CD4-positive, alpha-beta T cell treated with Interleukin-21 for 1 hour (primary cell): ENCODE results near the gene DNAJB11.
"Not testable (repeated sequence)": the region's sequence is repeated elsewhere in the genome, so short reads cannot be mapped to it uniquely, and the experiment has no call there.

Experiments
- DNase-seq: peaks from one replicate; pipeline ENCODE4 v3.0.0-alpha.2; 2020

Gene DNAJB11

GRCh38 chr3:186570096-186570940, at the start of gene DNAJB11:
DNAJB11 (plus strand) TSS chr3:186570720; CDS start chr3:186570898, 178 bp downstream.
- DNase-seq: peak; percentile 99

- no peak for DNase-seq
Measured at GRCh38 chr3:186520957-186521842, 49.3 kb upstream of the DNAJB11 start.

GRCh38 chr3:186523022-186523421, 47.5 kb upstream of the DNAJB11 start:
- DNase-seq: no peak

- no peak for DNase-seq
Measured at GRCh38 chr3:186523434-186523833, 47.1 kb upstream of the DNAJB11 start.

- no peak for DNase-seq
Measured at GRCh38 chr3:186524616-186525015, 45.9 kb upstream of the DNAJB11 start.

GRCh38 chr3:186525369-186526255, 44.9 kb upstream of the DNAJB11 start:
- no peak for DNase-seq

GRCh38 chr3:186526256-186526606, 44.3 kb upstream of the DNAJB11 start:
- DNase-seq: no peak

GRCh38 chr3:186529201-186529999, 41.1 kb upstream of the DNAJB11 start:
- no peak for DNase-seq

GRCh38 chr3:186530415-186530814, 40.1 kb upstream of the DNAJB11 start:
- no peak for DNase-seq

GRCh38 chr3:186531694-186532093, 38.8 kb upstream of the DNAJB11 start:
- not testable (repeated sequence) for DNase-seq

GRCh38 chr3:186532598-186533072, 37.9 kb upstream of the DNAJB11 start:
- no peak for DNase-seq

GRCh38 chr3:186534113-186534669, 36.3 kb upstream of the DNAJB11 start:
- peak; percentile 66 for DNase-seq

GRCh38 chr3:186536883-186537844, 33.4 kb upstream of the DNAJB11 start:
- no peak for DNase-seq

GRCh38 chr3:186538779-186539178, 31.7 kb upstream of the DNAJB11 start:
- DNase-seq: no peak

GRCh38 chr3:186540221-186540834, 30.2 kb upstream of the DNAJB11 start:
- DNase-seq: peak; percentile 89

GRCh38 chr3:186540835-186541226, 29.7 kb upstream of the DNAJB11 start:
- no peak for DNase-seq

- DNase-seq: no peak
Measured at GRCh38 chr3:186544281-186544680, 26.2 kb upstream of the DNAJB11 start, which contains the start of gene CRYGS. CRYGS (minus strand) TSS chr3:186544380; CDS start chr3:186544326, 54 bp downstream.

GRCh38 chr3:186549497-186549896, 21.0 kb upstream of the DNAJB11 start:
- no peak for DNase-seq

GRCh38 chr3:186551387-186551786, 19.1 kb upstream of the DNAJB11 start:
- DNase-seq: no peak
